SH-SY5Y (cell line): Measurements from ENCODE around the gene MESD.

Experiments
- GATA2 ChIP-seq: IDR thresholded peaks from 2 replicates; pipeline ENCODE4 v1.6.1; 2011; ENCODE audit warnings: mild to moderate bottlenecking, low read depth, low read length
- GATA3 ChIP-seq: IDR thresholded peaks from 2 replicates; pipeline ENCODE4 v1.6.1; 2011; ENCODE audit warnings: low read depth, mild to moderate bottlenecking, low read length, moderate library complexity

The MESD gene

DNA sequence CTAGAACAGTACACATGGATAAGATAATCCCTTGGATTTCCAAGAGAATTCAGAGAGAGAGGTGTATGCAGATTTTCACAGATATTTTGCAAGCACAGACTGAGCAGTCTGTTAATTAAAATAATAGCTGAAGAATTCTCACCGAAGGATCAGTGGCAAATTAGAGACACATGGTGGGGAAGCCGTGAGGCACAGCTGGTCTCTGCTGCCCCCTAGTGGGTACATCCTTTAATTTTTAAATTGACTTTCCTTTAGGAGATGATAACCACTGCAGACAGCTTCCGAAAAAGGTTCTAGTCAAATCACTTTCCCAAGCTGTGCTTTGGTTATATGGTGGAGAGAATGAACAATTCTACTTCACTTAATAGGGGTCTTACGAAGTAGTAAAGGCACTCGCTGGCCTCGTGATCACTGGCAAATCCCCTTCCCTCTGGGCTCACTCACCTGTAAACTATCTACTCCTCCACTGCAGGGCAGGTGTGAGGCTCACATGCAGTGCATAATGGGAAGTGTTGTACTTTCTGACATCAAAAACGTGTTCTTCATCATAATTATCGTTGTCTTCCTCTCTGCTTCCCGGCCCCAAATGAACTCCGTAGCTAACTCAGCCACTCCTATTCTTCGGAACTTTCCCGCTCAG is 19.5 kb downstream of the MESD start:
- TF ChIP-seq GATA2: no peak
- no peak for TF ChIP-seq GATA3

DNA sequence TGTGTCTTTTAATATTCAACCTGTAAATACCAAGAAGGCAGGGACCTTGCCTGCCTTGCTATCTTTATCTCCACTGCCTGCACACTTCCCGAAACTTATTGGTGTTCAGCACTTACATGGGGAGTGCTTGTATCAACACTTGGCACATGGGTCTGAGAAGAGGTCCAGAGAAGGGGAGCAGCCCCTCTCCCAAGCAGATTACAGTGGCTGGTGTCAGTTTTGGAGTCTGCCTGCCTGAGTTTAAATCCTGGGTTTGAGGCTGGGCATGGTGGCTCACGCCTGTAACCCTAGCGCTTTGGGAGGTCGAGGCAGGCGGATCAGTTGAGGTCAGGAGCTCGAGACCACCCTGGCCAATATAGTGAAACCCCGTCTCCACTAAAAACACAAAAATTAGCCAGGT is 20.3 kb downstream of the MESD start:
- TF ChIP-seq GATA2 (no peak), GATA3 (no peak)

DNA sequence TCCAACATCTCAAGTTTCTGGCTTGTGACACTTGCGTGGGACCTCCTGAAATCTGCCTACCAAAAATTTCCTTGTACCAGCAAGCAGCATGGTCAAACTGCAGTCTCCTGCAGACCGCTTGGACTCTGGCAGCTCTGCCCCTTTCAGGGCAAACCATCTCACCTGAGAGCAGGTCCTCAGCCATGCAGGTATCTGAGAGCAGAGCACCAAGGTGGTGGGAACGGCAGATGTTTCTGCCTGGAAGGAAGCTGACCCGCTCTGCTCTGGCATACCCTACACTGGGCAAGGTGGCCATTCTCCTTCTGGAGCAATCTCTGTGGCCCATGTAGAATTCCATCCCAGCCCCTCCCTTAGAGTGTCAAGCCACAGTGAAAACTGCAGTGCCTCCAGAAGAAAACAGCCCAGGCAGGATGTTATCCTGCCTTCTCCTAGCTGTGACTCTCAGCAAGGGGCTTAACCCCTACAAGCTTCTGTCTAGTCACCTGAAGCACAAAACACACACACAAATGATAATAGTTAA is 21.6 kb downstream of the MESD start:
- TF ChIP-seq GATA2: no peak
- TF ChIP-seq GATA3: no peak

DNA sequence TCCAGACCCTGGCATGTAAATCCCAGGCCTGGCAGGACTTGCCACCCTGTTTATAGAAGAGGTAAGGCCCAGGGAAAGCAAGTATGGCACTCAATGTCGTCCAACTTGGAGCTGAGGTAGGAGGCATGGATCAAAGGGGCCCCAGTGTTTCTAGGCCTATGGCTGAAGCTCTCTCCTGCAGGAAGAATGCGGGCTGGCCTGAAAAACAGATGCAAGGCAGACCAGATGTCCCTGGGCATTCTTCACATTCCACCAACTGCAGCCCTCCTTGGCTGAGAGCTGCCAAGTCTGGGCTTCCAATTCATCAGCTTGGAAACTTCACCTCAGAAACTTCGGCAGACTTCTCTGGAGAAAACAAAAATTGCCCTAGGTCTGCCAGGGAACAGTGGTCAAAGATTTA is 22.2 kb downstream of the MESD start:
- TF ChIP-seq GATA3 (no peak), GATA2 (no peak)

- TF ChIP-seq GATA2 (no peak), GATA3 (no peak)
Measured at GRCh38 chr15:80966431-80967197, 23.0 kb downstream of the MESD start.

DNA sequence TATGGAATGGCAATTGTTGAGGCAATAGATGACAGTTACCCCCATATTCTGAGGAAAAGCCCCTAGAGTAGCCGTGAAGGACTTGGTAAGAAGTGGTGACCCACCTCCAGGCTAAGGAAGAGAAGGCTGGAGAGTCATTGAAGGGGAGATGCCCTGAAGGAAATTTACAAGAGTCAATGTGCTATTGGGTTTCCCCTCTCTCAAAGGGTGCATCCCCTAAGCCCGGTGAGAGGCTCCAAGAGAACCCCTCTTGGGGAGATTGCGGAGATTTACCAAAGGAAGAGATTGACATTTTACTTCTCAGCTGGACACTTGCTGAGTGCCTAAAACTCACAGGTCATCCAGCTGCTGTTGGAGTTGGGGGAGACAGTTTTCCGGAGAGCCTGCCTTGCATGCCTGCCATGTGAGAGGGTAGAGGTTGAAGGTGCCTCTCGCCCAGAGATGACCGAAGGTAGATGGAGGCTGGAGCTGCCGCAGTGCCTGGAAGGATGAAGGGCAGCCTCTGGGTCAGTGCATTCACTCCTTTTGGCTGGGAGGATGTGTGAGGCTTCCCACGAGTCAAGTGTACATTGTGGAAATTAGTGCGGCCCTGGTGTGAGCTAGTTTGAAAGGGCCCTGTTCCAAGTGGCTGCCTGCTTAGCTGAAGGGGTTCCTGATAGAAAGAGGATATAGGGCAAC is 30.7 kb downstream of the MESD start:
- no peak for TF ChIP-seq GATA2

GRCh38 chr15:80957976-80958375 is 31.6 kb downstream of the MESD start:
- TF ChIP-seq GATA2: no peak
- no peak for TF ChIP-seq GATA3

DNA sequence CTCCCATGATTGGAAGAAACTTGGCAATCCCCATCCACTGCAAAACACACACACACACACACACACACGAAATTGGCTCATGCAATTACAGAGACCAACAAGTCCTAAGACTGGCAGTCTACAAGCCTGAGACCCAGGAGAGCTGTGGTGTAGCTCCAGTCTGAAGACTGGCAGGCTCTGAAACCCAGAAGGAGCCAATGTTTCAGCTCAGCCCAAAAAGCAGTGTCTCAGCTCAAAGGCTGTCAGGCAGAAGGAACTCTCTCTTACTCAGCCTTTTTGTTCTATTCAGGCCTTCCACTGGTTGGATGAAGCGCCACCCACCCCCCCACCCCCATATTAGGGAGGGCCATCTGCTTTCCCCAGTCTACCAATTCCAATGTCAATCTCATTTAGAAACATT is 32.1 kb downstream of the MESD start:
- TF ChIP-seq GATA2: no peak
- TF ChIP-seq GATA3: no peak

DNA sequence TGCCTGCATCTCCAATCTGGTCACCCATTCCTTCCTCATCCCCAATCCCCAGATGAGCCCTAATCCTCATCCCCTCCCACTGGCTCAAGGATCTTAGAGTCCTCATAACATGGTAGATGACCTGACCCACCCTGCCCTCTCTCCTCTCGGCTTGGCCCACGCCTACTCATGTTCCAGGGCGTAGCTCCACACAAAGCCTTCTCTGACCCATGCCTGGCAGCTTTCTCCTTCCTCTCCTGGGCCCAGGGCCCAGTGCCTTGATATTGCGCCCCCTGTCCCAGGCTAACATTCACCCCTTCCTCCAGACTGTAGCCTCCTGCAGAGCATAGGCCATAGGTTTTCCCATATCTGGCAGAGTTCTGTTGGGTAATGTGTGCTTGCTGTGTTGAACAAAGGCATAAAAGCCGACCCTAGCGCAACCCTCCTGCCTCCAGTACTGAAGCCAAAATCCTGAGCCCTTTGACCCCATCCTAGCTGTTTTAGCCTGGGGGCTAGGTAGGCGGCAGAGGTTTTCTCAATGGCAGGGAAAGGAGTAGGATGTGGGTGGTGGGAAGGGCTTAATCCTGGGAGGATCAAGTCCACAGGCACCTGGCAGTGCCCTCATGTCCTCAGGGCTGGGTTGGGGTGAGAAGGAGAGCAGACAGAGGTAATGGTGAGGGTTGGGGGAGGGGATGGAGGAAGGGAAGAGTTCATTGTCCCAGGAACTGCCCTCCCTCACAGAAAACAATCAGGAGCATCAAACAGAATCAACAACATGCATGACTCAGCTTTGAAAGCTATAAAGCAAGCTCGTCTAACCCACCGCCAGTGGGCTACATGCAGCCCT is 35.5 kb downstream of the MESD start:
- TF ChIP-seq GATA2: no peak
- TF ChIP-seq GATA3: no peak

- TF ChIP-seq GATA3 (no peak), GATA2 (no peak)
Measured at GRCh38 chr15:80953001-80953952, 36.3 kb downstream of the MESD start.

DNA sequence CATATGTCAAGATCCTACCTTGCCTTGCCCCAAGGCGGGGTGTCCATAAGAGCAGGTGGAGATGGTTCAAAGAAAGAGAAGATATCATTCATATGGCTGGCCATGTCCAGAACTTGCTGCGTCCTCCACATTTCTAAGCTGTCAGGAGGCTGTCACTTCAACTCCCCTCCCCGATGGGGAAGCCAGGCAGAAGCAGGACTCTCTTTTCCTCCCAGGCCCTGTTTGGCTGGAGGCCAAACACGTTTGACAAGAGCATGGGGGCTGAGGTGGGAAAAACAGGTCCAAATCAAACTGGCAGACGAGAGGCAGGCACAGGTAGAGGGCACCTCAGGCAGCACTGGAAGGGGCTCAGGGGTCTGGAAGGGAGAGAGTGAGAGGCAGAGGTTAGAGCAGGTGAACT is 37.7 kb downstream of the MESD start:
- TF ChIP-seq GATA3 (no peak), GATA2 (no peak)

DNA sequence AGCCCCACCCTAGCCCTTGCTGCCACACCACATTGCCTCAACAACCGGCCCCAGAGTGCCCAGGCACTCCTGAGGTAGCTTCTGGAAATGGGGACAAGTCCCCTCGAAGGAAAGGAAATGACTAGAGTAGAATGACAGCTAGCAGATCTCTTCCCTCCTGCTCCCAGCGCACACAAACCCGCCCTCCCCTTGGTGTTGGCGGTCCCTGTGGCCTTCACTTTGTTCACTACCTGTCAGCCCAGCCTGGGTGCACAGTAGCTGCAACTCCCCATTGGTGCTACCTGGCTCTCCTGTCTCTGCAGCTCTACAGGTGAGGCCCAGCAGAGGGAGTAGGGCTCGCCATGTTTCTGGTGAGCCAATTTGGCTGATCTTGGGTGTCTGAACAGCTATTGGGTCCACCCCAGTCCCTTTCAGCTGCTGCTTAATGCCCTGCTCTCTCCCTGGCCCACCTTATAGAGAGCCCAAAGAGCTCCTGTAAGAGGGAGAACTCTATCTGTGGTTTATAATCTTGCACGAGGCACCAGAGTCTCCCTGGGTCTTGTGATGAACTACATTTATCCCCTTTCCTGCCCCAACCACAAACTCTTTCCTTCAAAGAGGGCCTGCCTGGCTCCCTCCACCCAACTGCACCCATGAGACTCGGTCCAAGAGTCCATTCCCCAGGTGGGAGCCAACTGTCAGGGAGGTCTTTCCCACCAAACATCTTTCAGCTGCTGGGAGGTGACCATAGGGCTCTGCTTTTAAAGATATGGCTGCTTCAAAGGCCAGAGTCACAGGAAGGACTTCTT is 39.1 kb downstream of the MESD start:
- no peak for TF ChIP-seq GATA3
- TF ChIP-seq GATA2: no peak
